Erythroblast (primary cell): ENCODE results near the gene NCK2.

Source experiments
- DNase-seq, 2 experiments: peaks; one replicate each; lab custom pipeline; 2025; lab: John Stamatoyannopoulos, UW
- GATA1 ChIP-seq: IDR thresholded peaks from 2 replicates; pipeline ENCODE4 v1.6.1; 2011; ENCODE audit warnings: low read depth, mild to moderate bottlenecking, control low read depth, low read length, moderate library complexity
- POLR2A ChIP-seq: IDR thresholded peaks from 2 replicates; pipeline ENCODE4 v1.6.1; 2011; ENCODE audit warnings: mild to moderate bottlenecking, low read length

Gene NCK2

GRCh38 chr2:105741174-105741573 is 3.5 kb upstream of the NCK2 start:
- no peak for DNase-seq
- TF ChIP-seq POLR2A (no peak), GATA1 (no peak)

- TF ChIP-seq POLR2A (no peak), GATA1 (no peak)
- DNase-seq: no peak
Observed at GRCh38 chr2:105741617-105742016, 3.1 kb upstream of the NCK2 start.

GRCh38 chr2:105744091-105744908 is 412 bp upstream of the NCK2 start:
- DNase-seq: peak; percentile 32 to 37
- TF ChIP-seq GATA1 (no peak), POLR2A (no peak)

GRCh38 chr2:105746177-105747080 is 1.7 kb downstream of the NCK2 start:
- no peak for DNase-seq
- no peak for TF ChIP-seq POLR2A
- no peak for TF ChIP-seq GATA1

- no peak for DNase-seq
Observed at GRCh38 chr2:105747254-105747894, 2.7 kb downstream of the NCK2 start.

GRCh38 chr2:105747991-105748390 is 3.3 kb downstream of the NCK2 start:
- no peak for DNase-seq
- TF ChIP-seq POLR2A: no peak
- TF ChIP-seq GATA1: no peak

More at GRCh38 chr2:105747254-105747894, 2.7 kb downstream of the NCK2 start:
- TF ChIP-seq POLR2A (no peak), GATA1 (no peak)

GRCh38 chr2:105748566-105748965 is 3.9 kb downstream of the NCK2 start:
- DNase-seq: no peak
- TF ChIP-seq POLR2A: no peak
- no peak for TF ChIP-seq GATA1

GRCh38 chr2:105749583-105750400 is 5.1 kb downstream of the NCK2 start:
- no peak for TF ChIP-seq POLR2A
- no peak for TF ChIP-seq GATA1
- no peak for DNase-seq

- TF ChIP-seq GATA1 (no peak), POLR2A (no peak)
- DNase-seq: no peak
Observed at GRCh38 chr2:105750735-105751134, 6.0 kb downstream of the NCK2 start.

- no peak for DNase-seq
- TF ChIP-seq POLR2A (no peak), GATA1 (no peak)
Observed at GRCh38 chr2:105751272-105751671, 6.6 kb downstream of the NCK2 start.

- DNase-seq: no peak
- TF ChIP-seq POLR2A: no peak
- no peak for TF ChIP-seq GATA1
Observed at GRCh38 chr2:105752691-105753358, 8.1 kb downstream of the NCK2 start.

- TF ChIP-seq GATA1 (no peak), POLR2A (no peak)
- no peak for DNase-seq
Observed at GRCh38 chr2:105753380-105753779, 8.7 kb downstream of the NCK2 start.
